SK-N-SH (cell line): ENCODE measurements around the gene CYP3A5.

ENCODE experiments used
- CTCF ChIP-seq: fragments of 200-600 bp; sonication (generic); IDR thresholded peaks from 2 replicates; pipeline ENCODE4 v1.6.1; 2017; ENCODE audit warnings: antibody characterized with exemption, mild to moderate bottlenecking, moderate library complexity
- ELF1 ChIP-seq: IDR thresholded peaks from 2 replicates; pipeline ENCODE4 v1.4.0; 2012
- EP300 ChIP-seq, 2 experiments: IDR thresholded peaks; 2 replicates each; pipeline versions ENCODE4 v1.4.0 to v1.6.1; 2012; ENCODE audit warnings: borderline replicate concordance in 1 of 2, low read depth in 1 of 2, low read length in 1 of 2
- EZH2phosphoT487 ChIP-seq: fragments of 200-600 bp; sonication (generic); IDR thresholded peaks from 2 replicates; pipeline ENCODE4 v1.6.1; 2017; ENCODE audit warnings: low read depth, mixed run types, mild to moderate bottlenecking, antibody characterized with exemption, moderate library complexity, borderline replicate concordance
- FOXM1 ChIP-seq: IDR thresholded peaks from 2 replicates; pipeline ENCODE4 v1.4.0; 2012; ENCODE audit warnings: low read depth, mild to moderate bottlenecking
- GABPA ChIP-seq: IDR thresholded peaks from 2 replicates; pipeline ENCODE4 v1.4.0; 2012; ENCODE audit warnings: low read depth, mild to moderate bottlenecking
- MAX ChIP-seq: IDR thresholded peaks from 2 replicates; pipeline ENCODE4 v1.4.0; 2012; ENCODE audit warnings: low read depth
- MXI1 ChIP-seq: IDR thresholded peaks from 2 replicates; pipeline ENCODE4 v1.6.1; 2012; ENCODE audit warnings: mild to moderate bottlenecking, low read depth, low read length, improper control_type of control experiment
- NRF1 ChIP-seq: IDR thresholded peaks from 2 replicates; pipeline ENCODE4 v1.6.1; 2012; ENCODE audit warnings: low read depth, mild to moderate bottlenecking, low read length
- PBX3 ChIP-seq: IDR thresholded peaks from 2 replicates; pipeline ENCODE4; 2012
- POLR2AphosphoS5 ChIP-seq: IDR thresholded peaks from 2 replicates; pipeline ENCODE4 v1.6.1; 2012; ENCODE audit warnings: low read depth, low read length
- RAD21 ChIP-seq: IDR thresholded peaks from 2 replicates; pipeline ENCODE4 v1.6.1; 2012; ENCODE audit warnings: mild to moderate bottlenecking, low read length
- TAF1 ChIP-seq: IDR thresholded peaks from 2 replicates; pipeline ENCODE4 v1.6.1; 2012; ENCODE audit warnings: low read depth, mild to moderate bottlenecking, low read length, moderate library complexity, borderline replicate concordance

GRCh38 chr7:99677013-99677647, 2.7 kb downstream of the CYP3A5 start:
- no peak for TF ChIP-seq EZH2phosphoT487
- TF ChIP-seq ELF1 = no peak
- TF ChIP-seq CTCF = no peak
- TF ChIP-seq TAF1 = no peak
- no peak for TF ChIP-seq GABPA
- TF ChIP-seq RAD21 = no peak
- no peak for TF ChIP-seq PBX3
- no peak for TF ChIP-seq NRF1
- no peak for TF ChIP-seq POLR2AphosphoS5
- TF ChIP-seq MXI1 = no peak
- no peak for TF ChIP-seq EP300 (IDR thresholded peaks at IDR 0.05; ENCODE audit: borderline replicate concordance in 1 of 2, low read depth in 1 of 2, low read length in 1 of 2)
- no peak for TF ChIP-seq MAX
- TF ChIP-seq FOXM1 = no peak
